Measurements from ENCODE around the gene SHISA5. TPM values are rescaled to one million over a fixed set of nuclear protein-coding genes. Genes with fewer than 3 reads are reported as not detected.

Gene SHISA5
- total and polyA plus RNA-seq, 4 donors = 40.7 to 104 (median 75.8) TPM

- Histone ChIP-seq H3K27me3 (ENCODE audit: control insufficient read depth in 4 of 4, insufficient read depth in 4 of 4, low read length in 3 of 4) (no peaks in the 10 kb centered on the region), H3K36me3 (ENCODE audit: control insufficient read depth in 4 of 4, insufficient read depth in 3 of 4, low read depth in 1 of 4, low read length in 3 of 4) (peaks cover 0 to 2% (median 0%) of the 10 kb centered on the region in 4 donors), H3K4me1 (ENCODE audit: control insufficient read depth in 4 of 4, insufficient read depth in 4 of 4, low read length in 3 of 4) (no peaks in the 10 kb centered on the region), H3K9me3 (ENCODE audit: control insufficient read depth in 4 of 4, low read length in 3 of 4) (no peaks in the 10 kb centered on the region), H3K27ac (ENCODE audit: low read depth in 1 of 2, low read length in 2 of 2) (no peak overlapping the region), H3K4me3 (ENCODE audit: low read depth in 1 of 3, low read length in 3 of 3) (no peak overlapping the region), H3K9ac (ENCODE audit: low read depth in 1 of 2, low read length in 2 of 2) (no peak overlapping the region)
- TF ChIP-seq RXRA (IDR thresholded peaks at IDR 0.05) (no peak), REST (IDR thresholded peaks at IDR 0.05) (no peak), SP1 (IDR thresholded peaks at IDR 0.05) (no peak), RAD21 (IDR thresholded peaks at IDR 0.05) (no peak), FOXA1 (IDR thresholded peaks at IDR 0.05) (no peak), JUND (IDR thresholded peaks at IDR 0.05) (no peak), ATF3 (IDR thresholded peaks at IDR 0.05) (no peak), ZBTB33 (IDR thresholded peaks at IDR 0.05) (no peak), EGR1 (IDR thresholded peaks at IDR 0.05; ENCODE audit: low read depth in 2 of 2) (no peak), NR2F2 (IDR thresholded peaks at IDR 0.05) (no peak), YY1 (IDR thresholded peaks at IDR 0.05) (no peak), GABPA (IDR thresholded peaks at IDR 0.05 in 1 of 2, conservative IDR thresholded peaks at IDR 0.05 in 1 of 2) (no peak), FOXA2 (IDR thresholded peaks at IDR 0.05) (no peak), HNF4G (IDR thresholded peaks at IDR 0.05) (no peak), TAF1 (conservative IDR thresholded peaks at IDR 0.05) (no peak), HNF4A (conservative IDR thresholded peaks at IDR 0.05) (no peak)
- TF ChIP-seq, protein P1, sequence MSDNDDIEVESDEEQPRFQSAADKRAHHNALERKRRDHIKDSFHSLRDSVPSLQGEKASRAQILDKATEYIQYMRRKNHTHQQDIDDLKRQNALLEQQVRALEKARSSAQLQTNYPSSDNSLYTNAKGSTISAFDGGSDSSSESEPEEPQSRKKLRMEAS (IDR thresholded peaks at IDR 0.05) = no peak
- TF ChIP-seq, protein P2, sequence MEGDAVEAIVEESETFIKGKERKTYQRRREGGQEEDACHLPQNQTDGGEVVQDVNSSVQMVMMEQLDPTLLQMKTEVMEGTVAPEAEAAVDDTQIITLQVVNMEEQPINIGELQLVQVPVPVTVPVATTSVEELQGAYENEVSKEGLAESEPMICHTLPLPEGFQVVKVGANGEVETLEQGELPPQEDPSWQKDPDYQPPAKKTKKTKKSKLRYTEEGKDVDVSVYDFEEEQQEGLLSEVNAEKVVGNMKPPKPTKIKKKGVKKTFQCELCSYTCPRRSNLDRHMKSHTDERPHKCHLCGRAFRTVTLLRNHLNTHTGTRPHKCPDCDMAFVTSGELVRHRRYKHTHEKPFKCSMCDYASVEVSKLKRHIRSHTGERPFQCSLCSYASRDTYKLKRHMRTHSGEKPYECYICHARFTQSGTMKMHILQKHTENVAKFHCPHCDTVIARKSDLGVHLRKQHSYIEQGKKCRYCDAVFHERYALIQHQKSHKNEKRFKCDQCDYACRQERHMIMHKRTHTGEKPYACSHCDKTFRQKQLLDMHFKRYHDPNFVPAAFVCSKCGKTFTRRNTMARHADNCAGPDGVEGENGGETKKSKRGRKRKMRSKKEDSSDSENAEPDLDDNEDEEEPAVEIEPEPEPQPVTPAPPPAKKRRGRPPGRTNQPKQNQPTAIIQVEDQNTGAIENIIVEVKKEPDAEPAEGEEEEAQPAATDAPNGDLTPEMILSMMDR (IDR thresholded peaks at IDR 0.05; ENCODE audit: low read depth, low read length, missing input control) = no peak
- no peak for DNase-seq (ENCODE audit: low spot score)
- 81% methylated on average over 2 of the region's 2 CpGs for WGBS
These were observed 29.0 kb upstream of the SHISA5 start for GRCh38 chr3:48532977-48533337.
